COR-L47 (cell line): ENCODE results near the gene SOX5.

Experiments used
- DNase-seq: peaks from one replicate; lab custom pipeline; 2025; lab: John Stamatoyannopoulos, UW

The SOX5 gene

DNA sequence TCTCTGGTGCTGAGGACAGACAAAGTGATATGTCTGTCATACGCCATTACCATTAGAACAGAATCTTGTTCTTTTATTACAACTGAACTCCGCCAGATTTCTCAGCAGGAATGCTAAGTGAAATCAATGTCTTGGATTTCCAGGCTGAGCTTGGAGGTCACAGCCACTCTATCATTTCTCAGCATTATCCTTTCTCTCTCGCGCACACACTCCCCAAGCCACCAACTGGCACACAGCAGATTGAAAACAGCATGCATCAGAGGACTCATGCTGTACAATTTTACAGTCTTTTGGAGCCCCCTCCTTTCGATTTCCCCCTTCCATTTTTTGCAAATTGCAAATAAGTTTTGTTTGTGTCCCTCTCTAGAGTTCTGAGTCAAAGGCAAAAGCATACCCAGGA is 348.6 kb downstream of the SOX5 start:
- DNase-seq = no peak

- no peak for DNase-seq
Measured at GRCh38 chr12:23596568-23596967, 352.9 kb downstream of the SOX5 start.

DNA sequence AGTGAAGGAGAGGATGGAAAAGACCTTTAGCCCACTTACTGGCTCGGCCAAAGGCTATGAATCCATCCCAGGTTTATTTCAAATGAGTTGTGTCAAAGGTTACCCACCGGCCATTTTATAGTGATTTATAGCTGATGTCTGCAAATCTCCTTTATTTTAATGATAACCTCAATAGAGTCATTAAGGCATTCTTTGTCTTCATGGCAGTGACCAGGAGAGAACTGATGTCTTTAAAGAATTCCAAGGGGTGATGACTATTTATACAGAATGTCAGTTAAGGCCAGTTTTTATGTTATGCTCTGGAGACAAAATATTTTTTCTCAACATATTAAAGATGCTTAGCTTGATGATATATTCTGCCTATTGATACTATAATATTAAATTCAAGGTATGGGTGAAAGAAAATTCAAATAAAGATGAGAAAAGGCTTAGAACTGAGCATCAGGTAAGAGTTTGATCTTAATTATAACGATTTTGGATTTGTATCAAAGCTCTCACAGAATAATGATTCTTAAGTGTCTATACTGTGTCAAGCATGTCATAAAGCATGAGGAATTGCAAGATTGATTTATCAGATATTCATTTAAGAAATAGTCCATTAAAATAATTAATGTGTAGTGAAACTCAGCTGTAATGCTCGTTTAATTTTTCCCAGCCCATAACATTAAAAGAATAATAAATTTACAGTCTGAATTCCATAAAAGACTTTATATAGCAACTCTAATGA is 361.5 kb downstream of the SOX5 start:
- DNase-seq = no peak

- no peak for DNase-seq
Measured at GRCh38 chr12:23585782-23586163, 363.7 kb downstream of the SOX5 start.

DNA sequence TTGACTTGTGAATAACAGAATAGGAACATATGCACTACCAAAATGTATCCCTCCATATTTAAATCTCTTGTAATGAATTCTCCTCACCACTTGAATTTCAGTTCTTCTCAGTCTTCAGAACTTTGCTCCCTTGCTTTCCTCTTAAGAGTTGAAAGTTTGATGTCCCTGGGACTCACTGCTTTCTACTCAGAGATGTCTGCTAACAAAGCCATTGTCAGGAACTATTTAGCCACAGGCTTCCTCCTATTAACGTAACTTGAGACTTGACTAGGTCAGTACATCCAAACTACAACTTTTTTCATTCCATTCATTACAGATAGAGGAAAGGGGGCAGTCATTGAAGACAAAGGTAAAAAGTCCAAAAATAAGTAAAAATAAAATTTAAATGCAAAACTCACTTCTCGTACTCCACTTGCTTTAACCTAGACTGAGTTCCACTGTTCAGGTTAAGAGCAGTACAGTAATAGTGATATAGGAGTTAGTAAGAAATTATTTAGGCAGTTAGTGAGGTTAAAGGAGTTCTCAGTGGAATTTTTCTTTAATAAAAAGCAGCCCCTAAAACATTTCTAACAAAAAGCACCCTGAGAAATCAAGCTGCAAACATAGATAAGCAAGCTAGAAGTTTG is 364.2 kb downstream of the SOX5 start:
- DNase-seq = no peak

- no peak for DNase-seq
Measured at GRCh38 chr12:23581913-23582312, 367.6 kb downstream of the SOX5 start.

- DNase-seq = no peak
Measured at GRCh38 chr12:23579257-23579656, 370.2 kb downstream of the SOX5 start.

- DNase-seq = no peak
Measured at GRCh38 chr12:23576372-23576771, 373.1 kb downstream of the SOX5 start.

- DNase-seq = no peak
Measured at GRCh38 chr12:23569356-23569755, 380.1 kb downstream of the SOX5 start.

DNA sequence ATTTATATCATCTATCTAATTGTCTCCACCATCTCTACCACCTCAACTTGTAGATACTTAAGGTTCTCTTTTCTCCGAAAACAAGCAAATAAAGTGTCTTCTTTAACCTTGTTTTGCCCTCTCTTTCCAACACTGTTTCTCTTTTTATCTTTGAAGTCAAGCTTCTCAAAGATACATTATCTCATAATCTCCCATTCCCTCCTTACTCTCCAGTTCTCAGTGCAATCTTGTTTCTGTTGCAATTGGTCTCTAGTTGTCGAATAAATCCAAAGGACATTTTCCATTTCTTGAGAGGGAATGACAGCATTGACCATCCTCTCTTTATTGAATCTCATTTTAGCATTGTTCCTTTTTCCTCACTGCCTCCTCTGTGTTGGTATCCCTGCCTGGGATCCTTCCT is 383.3 kb downstream of the SOX5 start:
- DNase-seq = no peak

GRCh38 chr12:23564451-23565152 is 384.9 kb downstream of the SOX5 start:
- no peak for DNase-seq

DNA sequence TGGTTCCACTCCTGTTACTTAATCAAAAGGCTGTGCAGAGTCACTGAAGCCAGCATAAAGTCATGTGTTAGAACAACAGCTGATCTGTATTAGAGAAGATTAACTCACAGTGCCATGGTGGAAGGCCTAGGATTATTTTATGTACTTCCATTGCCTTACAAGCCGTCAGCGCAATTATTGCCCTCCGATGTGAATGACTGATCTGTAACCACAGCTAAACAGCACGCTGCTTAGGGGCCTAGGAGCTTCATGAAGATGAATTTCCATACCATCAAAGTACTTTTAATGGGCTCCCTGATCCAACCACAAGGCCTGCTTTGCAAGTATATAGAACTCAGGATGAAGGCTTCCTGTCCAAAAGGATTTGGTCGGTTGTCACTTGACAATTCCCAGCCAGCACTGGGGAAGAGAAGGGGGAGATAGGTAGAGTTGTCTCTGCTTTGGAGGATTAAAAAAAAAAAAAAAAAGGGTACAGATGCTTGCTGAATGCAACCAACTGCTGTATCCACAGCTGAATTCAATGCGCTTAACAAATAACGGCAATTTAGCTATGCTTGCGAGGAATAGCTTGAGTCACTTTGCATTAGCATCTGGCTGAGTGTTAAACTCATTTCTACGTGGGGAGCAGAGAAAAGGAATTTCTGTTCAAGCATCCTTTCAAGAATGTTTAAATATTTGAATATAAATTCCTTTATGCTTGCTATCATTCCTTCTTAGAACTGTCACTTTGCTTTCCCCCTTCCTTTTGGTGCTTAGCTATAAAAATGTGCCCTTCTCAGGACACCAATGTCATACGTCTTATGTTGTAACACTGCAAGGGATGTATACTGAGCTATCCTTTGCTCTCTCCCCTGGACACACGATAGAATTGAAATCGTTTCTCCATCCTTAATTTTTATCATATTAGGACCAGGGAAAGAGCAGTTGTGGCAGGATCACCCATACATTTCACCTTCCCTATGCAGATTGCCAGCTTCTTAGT is 387.8 kb downstream of the SOX5 start:
- DNase-seq = no peak

DNA sequence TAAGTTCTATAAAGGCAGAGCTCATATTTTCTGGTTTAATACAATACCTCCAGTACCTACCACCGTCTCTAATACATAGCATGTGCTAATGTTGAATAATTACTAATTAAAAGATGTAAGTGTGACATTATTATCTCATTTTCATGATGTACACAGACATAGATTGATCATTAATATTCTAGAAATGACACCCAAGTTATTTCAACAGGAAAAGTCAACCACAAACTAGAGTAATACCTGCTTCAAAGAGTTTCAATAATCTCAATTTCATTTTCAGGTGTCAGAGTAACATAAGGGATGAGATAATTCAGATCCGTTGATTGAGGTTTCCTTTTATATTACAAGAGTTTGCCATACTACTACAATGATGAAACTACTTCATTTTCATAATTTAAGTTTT is 388.9 kb downstream of the SOX5 start:
- DNase-seq = no peak

DNA sequence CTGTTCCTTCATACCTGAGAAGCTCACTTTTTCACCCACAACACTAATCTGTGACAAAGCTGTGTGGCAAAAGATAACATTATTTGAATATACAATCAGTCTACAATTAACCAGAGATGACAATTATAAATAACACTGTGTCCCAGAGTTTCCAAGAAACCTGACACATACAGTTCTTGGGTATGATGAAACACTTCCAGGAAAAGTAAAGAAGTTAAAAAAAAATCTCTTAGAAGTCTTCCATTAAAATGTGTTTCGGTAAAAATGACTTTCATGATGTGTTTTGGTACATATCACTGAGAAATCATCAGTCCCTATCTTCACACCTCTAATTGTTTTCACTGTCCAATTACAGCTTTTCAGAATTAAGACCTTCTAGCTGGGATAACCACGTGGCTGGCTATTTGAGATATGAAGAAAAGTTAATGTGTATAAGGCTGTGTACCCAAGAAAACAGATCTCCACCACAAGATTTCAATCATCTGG is 390.2 kb downstream of the SOX5 start:
- no peak for DNase-seq

DNA sequence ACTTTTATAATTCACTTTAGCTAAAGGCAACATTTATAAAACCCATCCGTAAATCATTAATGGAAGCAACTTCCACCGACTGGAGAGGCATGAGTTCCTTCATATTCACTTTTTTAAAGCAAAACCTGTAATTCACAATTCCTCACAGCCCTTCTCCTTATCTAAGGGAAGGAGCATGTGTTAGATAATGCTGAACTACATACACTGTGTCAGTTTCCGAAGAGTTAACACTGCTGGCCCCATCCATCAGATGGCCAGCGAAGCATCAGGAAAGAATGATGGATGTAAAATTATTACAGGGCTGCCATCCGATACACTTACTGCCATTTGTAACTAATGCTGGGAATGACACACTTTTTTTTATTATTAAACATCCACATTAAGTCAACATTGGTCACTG is 392.8 kb downstream of the SOX5 start:
- DNase-seq = no peak

DNA sequence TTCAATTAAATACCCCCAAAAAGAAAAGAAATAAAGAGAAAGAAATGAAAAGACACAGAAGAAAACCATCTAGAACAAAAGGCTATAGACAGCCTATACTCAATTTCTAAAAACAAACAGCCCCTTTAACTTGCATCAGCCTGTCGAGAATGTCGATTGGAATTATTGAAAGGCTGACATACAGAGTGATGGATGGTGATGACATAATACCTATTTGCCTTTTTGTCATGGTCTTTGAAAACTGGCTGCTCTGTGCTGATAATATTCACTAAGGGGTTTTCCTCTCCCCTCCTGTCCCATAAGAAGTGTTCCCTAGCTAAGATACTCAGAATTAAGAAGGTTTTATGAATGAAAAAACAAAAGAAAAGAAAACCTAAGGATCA is 393.7 kb downstream of the SOX5 start:
- DNase-seq = no peak

DNA sequence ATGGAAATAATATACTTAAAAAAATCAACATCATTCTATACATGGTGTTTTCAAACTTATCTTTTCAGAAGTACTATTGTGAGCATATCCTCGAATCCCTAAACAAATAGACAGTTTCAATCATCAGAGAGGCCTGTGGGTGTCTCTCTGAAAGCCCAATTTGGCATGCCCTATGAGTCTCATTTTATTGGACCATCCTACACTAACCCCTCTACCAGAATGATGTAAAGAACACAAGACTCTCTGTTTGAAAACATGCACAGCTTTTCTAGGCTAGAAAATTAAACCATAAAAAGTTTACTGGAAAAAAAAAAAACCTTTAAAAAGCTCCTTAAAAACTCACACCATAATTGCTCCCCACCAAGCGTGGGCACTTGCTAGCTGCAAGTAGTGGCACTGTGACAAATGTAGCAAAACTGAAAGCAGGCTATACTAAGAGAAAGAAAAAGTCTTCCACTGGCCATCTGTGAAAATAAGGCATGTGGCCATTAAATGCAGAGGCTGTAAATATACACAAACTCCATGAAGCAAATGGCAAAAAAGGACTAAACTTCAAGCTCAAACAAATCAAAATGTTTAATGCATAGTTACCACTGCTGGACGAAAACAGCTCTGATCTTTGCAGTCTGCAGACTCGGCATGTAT is 394.2 kb downstream of the SOX5 start:
- DNase-seq = no peak

GRCh38 chr12:23552417-23552816 is 397.1 kb downstream of the SOX5 start:
- no peak for DNase-seq

DNA sequence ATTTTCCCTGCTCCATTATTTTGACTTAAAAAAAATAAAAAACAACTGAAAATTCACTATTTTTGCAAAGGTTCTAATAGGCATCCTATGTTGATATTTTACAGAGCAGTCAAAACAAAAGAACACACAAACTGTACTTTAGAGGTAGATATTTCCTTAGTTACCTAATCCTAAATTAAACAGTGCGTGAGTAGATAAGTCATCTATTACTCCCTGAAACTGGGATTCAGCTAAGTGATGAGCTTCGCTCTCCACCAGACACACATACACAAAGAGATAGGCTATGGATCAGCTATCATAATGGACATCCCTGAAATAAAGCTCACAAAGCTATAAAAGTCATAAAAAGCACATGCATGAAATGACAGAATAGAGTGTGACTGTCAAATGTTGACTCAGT is 398.7 kb downstream of the SOX5 start:
- DNase-seq = no peak

DNA sequence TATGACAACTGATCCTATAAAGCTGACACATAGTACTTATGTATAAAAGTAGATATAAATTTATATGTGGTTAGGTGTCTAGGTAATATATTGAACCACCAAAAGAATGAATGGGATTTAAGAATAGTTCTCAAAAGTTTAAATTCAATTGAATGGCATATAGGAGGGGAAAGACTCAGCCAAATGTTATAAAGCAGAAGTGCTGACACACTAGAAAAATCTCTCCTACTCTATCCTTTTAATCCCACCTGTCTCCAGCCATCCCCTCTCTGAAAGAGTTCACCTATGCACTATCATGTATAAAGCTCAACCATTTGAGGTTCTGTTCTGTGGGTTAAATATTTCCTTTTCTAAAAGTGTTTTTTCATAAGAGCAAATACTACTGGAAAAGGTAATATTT is 400.7 kb downstream of the SOX5 start:
- DNase-seq = no peak

GRCh38 chr12:23546756-23547155 is 402.7 kb downstream of the SOX5 start:
- no peak for DNase-seq

DNA sequence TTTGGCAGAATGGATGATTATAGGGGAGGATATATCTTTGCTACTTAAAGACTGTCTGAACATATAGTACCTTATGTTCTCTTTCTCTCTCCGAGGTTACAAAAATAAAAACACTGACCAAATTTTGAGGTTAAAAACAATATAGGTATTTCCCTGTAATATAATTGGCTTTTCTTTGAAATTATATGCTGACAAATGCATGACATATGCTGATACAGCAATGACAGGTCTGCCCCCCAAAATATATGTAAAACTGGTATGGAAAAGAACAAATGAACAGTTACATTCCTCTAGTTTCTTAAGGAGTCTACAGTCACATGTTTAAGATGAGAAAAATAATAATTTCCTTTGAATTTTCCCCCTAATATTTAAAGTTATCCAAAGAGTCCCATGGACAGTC is 405.7 kb downstream of the SOX5 start:
- DNase-seq = no peak
